ENCODE measurements around the gene CXADR. TPM values are rescaled to one million over a fixed set of nuclear protein-coding genes. Genes with fewer than 3 reads are reported as not detected.

CXADR gene
- total and polyA plus RNA-seq, 9 of the 15 experiments (the other 6 are each of a cell fraction or from before 2014, with no cell fraction given): 0.01 to 0.41 (median 0.14) TPM

GRCh38 chr21:17491716-17492414 is 21.0 kb upstream of the CXADR start:
- Histone ChIP-seq H3K4me3 (no peak overlapping the region), H3K9ac (ENCODE audit: insufficient read depth in 1 of 2, low read depth in 2 of 2, low read length in 2 of 2) (no peak overlapping the region), H3K27ac (ENCODE audit: extremely low read depth, low read depth, low read length) (no peak overlapping the region), H2AFZ (ENCODE audit: low read depth, low read length) (no peak overlapping the region), H3K9me1 (ENCODE audit: control insufficient read depth, insufficient read depth, low read length) (no peaks in the 10 kb centered on the region), H3K36me3 (ENCODE audit: control insufficient read depth, insufficient read depth, low read length) (no peaks in the 10 kb centered on the region), H3K9me3 (replicated peaks; ENCODE audit: control insufficient read depth, insufficient read depth, low read depth, low read length) (no peaks in the 10 kb centered on the region), H3K4me2 (ENCODE audit: insufficient read depth, low read length) (no peak overlapping the region), H3K27me3 (ENCODE audit: control insufficient read depth in 2 of 2, insufficient read depth in 2 of 2, low read length in 2 of 2) (no peaks in the 10 kb centered on the region), H4K20me1 (replicated peaks; ENCODE audit: control insufficient read depth, insufficient read depth, low read length) (no peaks in the 10 kb centered on the region), H3K79me2 (ENCODE audit: control insufficient read depth, insufficient read depth, low read length) (no peaks in the 10 kb centered on the region), H3K4me1 (replicated peaks in 1 of 2; ENCODE audit: control insufficient read depth in 2 of 2, insufficient read depth in 2 of 2, low read length in 2 of 2) (no peaks in the 10 kb centered on the region)
- DNase-seq (ENCODE audit: extremely low read depth in 1 of 4, low spot score in 3 of 4): no peak
- POLR2A ChIA-PET: no interaction called here
- ATAC-seq: no peak
- CTCF ChIA-PET (ENCODE audit: low intra/inter-chr PET ratio): no interaction called here
- 0% methylated on average over 7 of the region's 7 CpGs for WGBS (ENCODE audit: insufficient coverage, low coverage, missing lambda C conversion rate)
- no peak for FAIRE-seq
- intact Hi-C loops (cut with micrococcal nuclease) (no loop called here), in situ Hi-C loops (cut with MboI) (no loop called here)
- no TSS peak for BruUV-seq (replicated peaks)
- TF ChIP-seq KHSRP (IDR thresholded peaks at IDR 0.05) (no peak), ZNF79 (CRISPR knock-in tag; IDR thresholded peaks at IDR 0.05; ENCODE audit: low read depth) (no peak), RUNX1 (IDR thresholded peaks at IDR 0.05; ENCODE audit: low read depth) (no peak), PHTF2 (CRISPR knock-in tag; IDR thresholded peaks at IDR 0.05) (no peak), ZBTB2 (IDR thresholded peaks at IDR 0.05) (no peak), HMGXB4 (CRISPR knock-in tag; IDR thresholded peaks at IDR 0.05) (no peak), FOXK1 (CRISPR knock-in tag; IDR thresholded peaks at IDR 0.05; ENCODE audit: borderline replicate concordance) (no peak), GATA2 (CRISPR knock-in tag; IDR thresholded peaks at IDR 0.05) (no peak), PHF21A (IDR thresholded peaks at IDR 0.05; ENCODE audit: borderline replicate concordance, low read depth) (no peak), ASH1L (IDR thresholded peaks at IDR 0.05; ENCODE audit: borderline replicate concordance, low read depth, partially characterized antibody) (no peak), ZNF57 (CRISPR knock-in tag; IDR thresholded peaks at IDR 0.05) (no peak), HMBOX1 (IDR thresholded peaks at IDR 0.05) (no peak), RREB1 (CRISPR knock-in tag; IDR thresholded peaks at IDR 0.05) (no peak)

Data from K562 (cell line).